OCI-LY7 (cell line): ENCODE data around the gene TMEM250. TPM values are rescaled to one million over a fixed set of nuclear protein-coding genes. Genes with fewer than 3 reads are reported as not detected.

Experiments
- BruUV-seq: library from RNA; stranded (reverse); fragments of 400-500 nt; replicated peaks from 2 replicates; lab custom pipeline; 2021; lab: Mats Ljungman, UMichigan
- CTCF ChIA-PET: fragments of 300-600 bp; sonication (Branson Sonifier 250); formaldehyde crosslinking; loops from one replicate; lab custom pipeline; 2022; ENCODE audit warnings: antibody characterized with exemption; ENCODE audit not compliant: unreplicated experiment; lab: Charles Lee
- POLR2A ChIA-PET: fragments of 300-600 bp; sonication (Branson Sonifier 250); formaldehyde crosslinking; loops from one replicate; lab custom pipeline; 2022; ENCODE audit warnings: antibody characterized with exemption; lab: Charles Lee
- DNase-seq: peaks from one replicate; pipeline ENCODE4 v3.0.0-alpha.2; 2015; ENCODE audit warnings: low spot score
- H2AFZ ChIP-seq: fragments of 200-600 bp; sonication (generic), shearing (Covaris generic); 2 replicates; pipeline ENCODE4 v1.6.1; 2014; ENCODE audit warnings: mild to moderate bottlenecking, antibody characterized with exemption, low read length, moderate library complexity
- H3K27ac ChIP-seq: fragments of 200-600 bp; sonication (generic); 2 replicates; pipeline ENCODE4 v1.5.1; 2014; ENCODE audit warnings: mixed run types, low read depth, mild to moderate bottlenecking, moderate library complexity, low read length, inconsistent platforms; ENCODE audit not compliant: poor library complexity, severe bottlenecking
- H3K36me3 ChIP-seq: fragments of 200-600 bp; sonication (generic); 2 replicates; pipeline ENCODE4 v1.6.1; 2014; ENCODE audit warnings: mild to moderate bottlenecking, antibody characterized with exemption, low read length, moderate library complexity, mixed read lengths; ENCODE audit not compliant: insufficient read depth
- H3K4me1 ChIP-seq: fragments of 200-600 bp; sonication (generic); 2 replicates; pipeline ENCODE4 v1.5.1; 2014; ENCODE audit warnings: mild to moderate bottlenecking, low read length; ENCODE audit not compliant: insufficient read depth, poor library complexity, severe bottlenecking
- H3K4me2 ChIP-seq: fragments of 200-600 bp; sonication (generic); 2 replicates; pipeline ENCODE4 v1.6.1; 2014; ENCODE audit warnings: mild to moderate bottlenecking, low read length
- H3K4me3 ChIP-seq: fragments of 200-600 bp; sonication (generic); 2 replicates; pipeline ENCODE4 v1.5.1; 2014; ENCODE audit warnings: mild to moderate bottlenecking, low read depth, low read length; ENCODE audit not compliant: poor library complexity, severe bottlenecking
- H3K79me2 ChIP-seq: fragments of 200-600 bp; sonication (generic); 2 replicates; pipeline ENCODE4 v1.6.1; 2016; ENCODE audit warnings: low read depth, mild to moderate bottlenecking, low read length, moderate library complexity, mixed read lengths; ENCODE audit not compliant: insufficient read depth
- H3K9me2 ChIP-seq: fragments of 200-600 bp; sonication (generic); 2 replicates; pipeline ENCODE4 v1.6.1; 2016; ENCODE audit warnings: mild to moderate bottlenecking, low read length, mixed read lengths; ENCODE audit not compliant: insufficient read depth
- H3K9me3 ChIP-seq: fragments of 200-600 bp; sonication (generic); 2 replicates; pipeline ENCODE4 v1.6.1; 2014; ENCODE audit warnings: mild to moderate bottlenecking, mixed run types, low read length, mixed read lengths
- H4K20me1 ChIP-seq: fragments of 200-600 bp; sonication (generic); 2 replicates; pipeline ENCODE4 v1.6.1; 2014; ENCODE audit warnings: mild to moderate bottlenecking, antibody characterized with exemption, low read length, moderate library complexity, mixed read lengths; ENCODE audit not compliant: insufficient read depth
- EZH2phosphoT487 ChIP-seq: fragments of 200-600 bp; sonication (generic); IDR thresholded peaks from 2 replicates; pipeline ENCODE4 v1.6.1; 2018; ENCODE audit warnings: low read depth, borderline replicate concordance, mild to moderate bottlenecking, mixed run types, antibody characterized with exemption, low read length, moderate library complexity, mixed read lengths
- intact Hi-C: fragments of 100-400 bp; cut with micrococcal nuclease; formaldehyde crosslinking; loops from one replicate; pipeline ENCODE4 v1.10.0; 2022; ENCODE audit not compliant: unreplicated experiment
- total RNA-seq, 2 experiments: library from RNA; depleted of rRNA in 1 of 2; stranded (reverse); fragments of >200 nt in 1 of 2; shearing (Covaris generic) in 1 of 2; gene quantifications; 2 replicates each; pipeline ENCODE4 v1.2.3, GENCODE V29; 2014 to 2022
- TF ChIP-seq, protein P1 (sequence below): fragments of 200-600 bp; sonication (generic); conservative IDR thresholded peaks from 2 replicates; pipeline ENCODE4 v1.5.1; 2014; ENCODE audit warnings: mild to moderate bottlenecking, antibody characterized with exemption, low read length, moderate library complexity, mixed read lengths

Gene TMEM250
- total RNA-seq, 2 experiments from 2014 or later, result 51.0 to 53.8 TPM

DNA sequence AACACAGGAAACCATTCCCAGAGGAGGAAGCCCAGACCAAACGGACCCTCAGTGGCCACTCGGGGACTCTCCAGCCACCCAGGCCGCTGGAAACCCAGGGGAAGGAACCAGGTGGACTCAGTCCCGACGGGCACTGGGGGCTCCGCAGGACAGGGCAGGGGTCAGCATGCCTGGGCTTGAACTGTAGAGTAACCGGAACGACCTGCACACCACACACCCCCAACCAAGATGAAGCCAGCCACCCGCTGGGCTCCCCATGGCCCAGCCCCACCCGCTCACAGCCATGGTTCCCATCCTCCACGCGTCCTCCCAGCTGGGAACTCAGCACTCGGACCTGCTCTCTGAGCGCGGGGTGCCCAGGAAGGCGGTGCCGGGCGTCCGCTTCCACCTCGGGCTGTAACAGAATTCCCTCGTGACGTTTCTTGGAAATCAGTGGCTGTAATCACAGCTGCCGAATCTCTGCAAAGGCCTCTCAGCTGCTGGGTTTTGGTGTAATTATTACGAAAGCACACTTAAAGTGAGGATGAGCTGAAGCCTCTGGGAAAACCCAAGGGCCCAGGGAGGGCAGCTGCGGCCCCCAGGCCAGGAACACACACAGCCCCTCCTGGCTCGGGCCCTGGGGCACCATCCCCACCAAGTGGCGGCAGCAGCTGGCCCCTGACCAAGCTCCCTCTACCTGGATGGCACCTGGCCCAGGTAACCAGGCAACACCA, 37.4 kb downstream of the TMEM250 start:
- intact Hi-C loops, result no loop called here
- TF ChIP-seq EZH2phosphoT487, result no peak
- TF ChIP-seq, protein P1, sequence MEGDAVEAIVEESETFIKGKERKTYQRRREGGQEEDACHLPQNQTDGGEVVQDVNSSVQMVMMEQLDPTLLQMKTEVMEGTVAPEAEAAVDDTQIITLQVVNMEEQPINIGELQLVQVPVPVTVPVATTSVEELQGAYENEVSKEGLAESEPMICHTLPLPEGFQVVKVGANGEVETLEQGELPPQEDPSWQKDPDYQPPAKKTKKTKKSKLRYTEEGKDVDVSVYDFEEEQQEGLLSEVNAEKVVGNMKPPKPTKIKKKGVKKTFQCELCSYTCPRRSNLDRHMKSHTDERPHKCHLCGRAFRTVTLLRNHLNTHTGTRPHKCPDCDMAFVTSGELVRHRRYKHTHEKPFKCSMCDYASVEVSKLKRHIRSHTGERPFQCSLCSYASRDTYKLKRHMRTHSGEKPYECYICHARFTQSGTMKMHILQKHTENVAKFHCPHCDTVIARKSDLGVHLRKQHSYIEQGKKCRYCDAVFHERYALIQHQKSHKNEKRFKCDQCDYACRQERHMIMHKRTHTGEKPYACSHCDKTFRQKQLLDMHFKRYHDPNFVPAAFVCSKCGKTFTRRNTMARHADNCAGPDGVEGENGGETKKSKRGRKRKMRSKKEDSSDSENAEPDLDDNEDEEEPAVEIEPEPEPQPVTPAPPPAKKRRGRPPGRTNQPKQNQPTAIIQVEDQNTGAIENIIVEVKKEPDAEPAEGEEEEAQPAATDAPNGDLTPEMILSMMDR, result no peak
- H2AFZ ChIP-seq, result no peak overlapping the region
- H4K20me1 ChIP-seq, result no peaks in the 10 kb centered on the region
- no peak overlapping the region for H3K4me2 ChIP-seq
- H3K36me3 ChIP-seq, result no peaks in the 10 kb centered on the region
- ChIA-PET CTCF (no interaction called here), POLR2A (no interaction called here)
- BruUV-seq, result no TSS peak
- no peaks in the 10 kb centered on the region for H3K79me2 ChIP-seq
- H3K4me1 ChIP-seq, result no peaks in the 10 kb centered on the region
- H3K27ac ChIP-seq, result no peak overlapping the region
- H3K4me3 ChIP-seq, result no peak overlapping the region
- DNase-seq, result no peak
- no peaks in the 10 kb centered on the region for H3K9me3 ChIP-seq
- no peaks in the 10 kb centered on the region for H3K9me2 ChIP-seq

DNA sequence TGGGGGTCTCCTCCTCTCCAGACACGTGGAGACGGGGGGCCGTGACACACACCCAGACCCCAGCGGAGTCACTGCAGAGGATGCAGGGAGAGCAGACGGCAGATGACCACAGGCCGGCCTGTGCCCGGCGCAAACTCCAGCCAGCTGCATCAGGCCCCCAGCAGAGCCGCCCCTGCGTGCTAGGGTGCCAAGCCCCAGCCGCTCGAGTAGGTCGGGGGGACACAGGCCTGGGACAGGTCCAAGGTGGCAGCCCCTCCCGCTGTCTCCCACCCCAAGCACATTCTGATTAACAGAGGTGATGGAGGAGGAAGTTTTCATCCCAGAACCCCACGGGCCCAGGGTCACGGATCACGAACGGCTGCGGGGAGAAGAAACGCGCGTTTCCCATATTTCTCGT, 38.0 kb downstream of the TMEM250 start:
- no peaks in the 10 kb centered on the region for H4K20me1 ChIP-seq
- no peak overlapping the region for H3K4me2 ChIP-seq
- no peak for DNase-seq
- no peak overlapping the region for H3K27ac ChIP-seq
- no peaks in the 10 kb centered on the region for H3K4me1 ChIP-seq
- POLR2A ChIA-PET, result no interaction called here
- no TSS peak for BruUV-seq
- no peaks in the 10 kb centered on the region for H3K79me2 ChIP-seq
- TF ChIP-seq EZH2phosphoT487, result no peak
- TF ChIP-seq, protein P1, result no peak
- no peaks in the 10 kb centered on the region for H3K9me2 ChIP-seq
- H2AFZ ChIP-seq, result no peak overlapping the region
- CTCF ChIA-PET, result no interaction called here
- H3K36me3 ChIP-seq, result no peaks in the 10 kb centered on the region
- no peak overlapping the region for H3K4me3 ChIP-seq
- no peaks in the 10 kb centered on the region for H3K9me3 ChIP-seq
- intact Hi-C loops, result no loop called here

DNA sequence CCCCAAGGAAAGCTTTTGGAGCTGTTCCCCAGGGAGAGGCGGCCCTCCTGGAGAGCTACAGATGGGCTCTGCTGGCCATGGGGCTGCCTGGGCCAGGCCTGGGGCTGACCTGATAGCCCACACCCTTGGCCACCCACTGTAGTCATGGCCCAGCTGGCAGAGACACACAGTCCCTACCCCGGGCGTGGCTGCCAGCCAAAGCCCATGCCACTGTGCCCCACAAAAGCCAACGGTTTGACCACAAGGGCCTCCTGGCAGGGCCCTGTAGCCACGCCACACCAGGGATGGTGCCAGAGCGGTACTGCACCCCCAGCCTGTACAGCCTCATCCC, 38.8 kb downstream of the TMEM250 start:
- H3K9me2 ChIP-seq, result no peaks in the 10 kb centered on the region
- H3K9me3 ChIP-seq, result no peaks in the 10 kb centered on the region
- H3K79me2 ChIP-seq, result no peaks in the 10 kb centered on the region
- H3K27ac ChIP-seq, result no peak overlapping the region
- no peaks in the 10 kb centered on the region for H3K4me1 ChIP-seq
- H3K4me3 ChIP-seq, result no peak overlapping the region
- no peak for DNase-seq
- ChIA-PET CTCF (no interaction called here), POLR2A (no interaction called here)
- no peaks in the 10 kb centered on the region for H4K20me1 ChIP-seq
- intact Hi-C loops, result no loop called here
- no peak overlapping the region for H3K4me2 ChIP-seq
- TF ChIP-seq, protein P1, result no peak
- TF ChIP-seq EZH2phosphoT487, result no peak
- no peak overlapping the region for H2AFZ ChIP-seq
- BruUV-seq, result no TSS peak
- no peaks in the 10 kb centered on the region for H3K36me3 ChIP-seq
